ENCODE results near the gene NFE2L1. TPM values are rescaled to one million over a fixed set of nuclear protein-coding genes. Genes with fewer than 3 reads are reported as not detected.
A peak's percentile ranks its signal among the peaks of the same experiment; 100 is the strongest.

The NFE2L1 gene
- total and polyA plus RNA-seq, 9 of the 15 experiments (the other 6 are each of a cell fraction or from before 2014, with no cell fraction given): 2.0 to 68.6 (median 39.7) TPM

GRCh38 chr17:48024149-48025039 lies 23.8 kb upstream of the NFE2L1 start (continued):
- TF ChIP-seq POLR3G (IDR thresholded peaks at IDR 0.05; ENCODE audit: extremely low read depth, insufficient read length, insufficient replicate concordance) (no peak), ZNF696 (CRISPR knock-in tag; conservative IDR thresholded peaks at IDR 0.05) (no peak), RCOR1 (IDR thresholded peaks at IDR 0.05; ENCODE audit: borderline replicate concordance in 1 of 2, low read depth in 2 of 2, low read length in 2 of 2) (peak; percentile 43 to 72; a peak in 2 of 4 replicates), KDM1A (IDR thresholded peaks at IDR 0.05) (peak; percentile 91 to 93), KDM5B (IDR thresholded peaks at IDR 0.05; ENCODE audit: insufficient replicate concordance, low read depth, low read length) (peak; percentile 6), PRMT5 (CRISPR knock-in tag; IDR thresholded peaks at IDR 0.05) (no peak), NFIC (IDR thresholded peaks at IDR 0.05) (0 out of 2 replicates have a peak, but pooled peaks have one; percentile 5), BCOR (IDR thresholded peaks at IDR 0.05) (peak; percentile 97), SMARCA5 (IDR thresholded peaks at IDR 0.05) (peak; percentile 90), BCLAF1 (IDR thresholded peaks at IDR 0.05; ENCODE audit: borderline replicate concordance in 1 of 2, control insufficient read depth in 1 of 2, low read depth in 2 of 2, low read length in 1 of 2) (no peak), CBX1 (IDR thresholded peaks at IDR 0.05; ENCODE audit: low read depth) (peak; percentile 91; the same call in 1 of the 2 replicates), PHF8 (IDR thresholded peaks at IDR 0.05; ENCODE audit: borderline replicate concordance, low read length) (peak; percentile 27; the same call in 1 of the 2 replicates), BHLHE40 (IDR thresholded peaks at IDR 0.05; ENCODE audit: low read length) (no peak), HDGF (IDR thresholded peaks at IDR 0.05) (peak; percentile 71; the same call in 1 of the 2 replicates), ZC3H4 (CRISPR knock-in tag; IDR thresholded peaks at IDR 0.05; ENCODE audit: borderline replicate concordance) (no peak), ZNF717 (CRISPR knock-in tag; IDR thresholded peaks at IDR 0.05) (no peak), KLF13 (tag; IDR thresholded peaks at IDR 0.05; ENCODE audit: borderline replicate concordance, low read depth) (no peak), ZNF212 (CRISPR knock-in tag; IDR thresholded peaks at IDR 0.05) (no peak), PHF20 (IDR thresholded peaks at IDR 0.05; ENCODE audit: partially characterized antibody) (peak; percentile 60)
- TF ChIP-seq, protein P1, sequence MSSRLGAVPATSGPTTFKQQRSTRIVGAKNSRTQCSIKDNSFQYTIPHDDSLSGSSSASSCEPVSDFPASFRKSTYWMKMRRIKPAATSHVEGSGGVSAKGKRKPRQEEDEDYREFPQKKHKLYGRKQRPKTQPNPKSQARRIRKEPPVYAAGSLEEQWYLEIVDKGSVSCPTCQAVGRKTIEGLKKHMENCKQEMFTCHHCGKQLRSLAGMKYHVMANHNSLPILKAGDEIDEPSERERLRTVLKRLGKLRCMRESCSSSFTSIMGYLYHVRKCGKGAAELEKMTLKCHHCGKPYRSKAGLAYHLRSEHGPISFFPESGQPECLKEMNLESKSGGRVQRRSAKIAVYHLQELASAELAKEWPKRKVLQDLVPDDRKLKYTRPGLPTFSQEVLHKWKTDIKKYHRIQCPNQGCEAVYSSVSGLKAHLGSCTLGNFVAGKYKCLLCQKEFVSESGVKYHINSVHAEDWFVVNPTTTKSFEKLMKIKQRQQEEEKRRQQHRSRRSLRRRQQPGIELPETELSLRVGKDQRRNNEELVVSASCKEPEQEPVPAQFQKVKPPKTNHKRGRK (tag; IDR thresholded peaks at IDR 0.05): peak; percentile 88
- TF ChIP-seq, protein P2, sequence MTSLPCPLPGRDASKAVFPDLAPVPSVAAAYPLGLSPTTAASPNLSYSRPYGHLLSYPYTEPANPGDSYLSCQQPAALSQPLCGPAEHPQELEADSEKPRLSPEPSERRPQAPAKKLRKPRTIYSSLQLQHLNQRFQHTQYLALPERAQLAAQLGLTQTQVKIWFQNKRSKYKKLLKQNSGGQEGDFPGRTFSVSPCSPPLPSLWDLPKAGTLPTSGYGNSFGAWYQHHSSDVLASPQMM (CRISPR knock-in tag; IDR thresholded peaks at IDR 0.05): no peak
- TF ChIP-seq, protein P3, sequence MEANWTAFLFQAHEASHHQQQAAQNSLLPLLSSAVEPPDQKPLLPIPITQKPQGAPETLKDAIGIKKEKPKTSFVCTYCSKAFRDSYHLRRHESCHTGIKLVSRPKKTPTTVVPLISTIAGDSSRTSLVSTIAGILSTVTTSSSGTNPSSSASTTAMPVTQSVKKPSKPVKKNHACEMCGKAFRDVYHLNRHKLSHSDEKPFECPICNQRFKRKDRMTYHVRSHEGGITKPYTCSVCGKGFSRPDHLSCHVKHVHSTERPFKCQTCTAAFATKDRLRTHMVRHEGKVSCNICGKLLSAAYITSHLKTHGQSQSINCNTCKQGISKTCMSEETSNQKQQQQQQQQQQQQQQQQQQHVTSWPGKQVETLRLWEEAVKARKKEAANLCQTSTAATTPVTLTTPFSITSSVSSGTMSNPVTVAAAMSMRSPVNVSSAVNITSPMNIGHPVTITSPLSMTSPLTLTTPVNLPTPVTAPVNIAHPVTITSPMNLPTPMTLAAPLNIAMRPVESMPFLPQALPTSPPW (CRISPR knock-in tag; IDR thresholded peaks at IDR 0.05): no peak
